Inflammatory macrophage treated with lipopolysaccharide for 4 hours (primary cell): ENCODE results near the gene SLC6A17.

ENCODE experiments used
- DNase-seq: peaks from one replicate; pipeline ENCODE4 v3.0.0-alpha.2; 2020

Gene SLC6A17

GRCh38 chr1:110136911-110137310 lies 13.4 kb upstream of the SLC6A17 start:
- DNase-seq: no peak

- no peak for DNase-seq
Observed at GRCh38 chr1:110138956-110139355, 11.3 kb upstream of the SLC6A17 start.

GRCh38 chr1:110144366-110144765 lies 5.9 kb upstream of the SLC6A17 start:
- DNase-seq: no peak

GRCh38 chr1:110148961-110149360 lies 1.3 kb upstream of the SLC6A17 start:
- no peak for DNase-seq

- DNase-seq: no peak
Observed at GRCh38 chr1:110151175-110151669, 928 bp downstream of the SLC6A17 start.

- no peak for DNase-seq
Observed at GRCh38 chr1:110152133-110152785, 2.0 kb downstream of the SLC6A17 start.

GRCh38 chr1:110153407-110153950 lies 3.2 kb downstream of the SLC6A17 start:
- no peak for DNase-seq

GRCh38 chr1:110155878-110156522 lies 5.7 kb downstream of the SLC6A17 start:
- DNase-seq: peak; percentile 35

- DNase-seq: no peak
Observed at GRCh38 chr1:110158261-110158660, 8.0 kb downstream of the SLC6A17 start.

- DNase-seq: peak; percentile 3
Observed at GRCh38 chr1:110159168-110159567, 8.9 kb downstream of the SLC6A17 start.

- peak; percentile 41 for DNase-seq
Observed at GRCh38 chr1:110160538-110161100, 10.3 kb downstream of the SLC6A17 start.

- no peak for DNase-seq
Observed at GRCh38 chr1:110161165-110161564, 10.9 kb downstream of the SLC6A17 start.

- DNase-seq: no peak
Observed at GRCh38 chr1:110161849-110162248, 11.6 kb downstream of the SLC6A17 start.

GRCh38 chr1:110163591-110163990 lies 13.3 kb downstream of the SLC6A17 start:
- DNase-seq: no peak

- no peak for DNase-seq
Observed at GRCh38 chr1:110164725-110165350, 14.5 kb downstream of the SLC6A17 start.

- no peak for DNase-seq
Observed at GRCh38 chr1:110165761-110166231, 15.5 kb downstream of the SLC6A17 start.

- no peak for DNase-seq
Observed at GRCh38 chr1:110166861-110167260, 16.6 kb downstream of the SLC6A17 start.

- DNase-seq: no peak
Observed at GRCh38 chr1:110170766-110171733, 20.8 kb downstream of the SLC6A17 start.

GRCh38 chr1:110172001-110172400 lies 21.7 kb downstream of the SLC6A17 start:
- DNase-seq: no peak

GRCh38 chr1:110173466-110174105 lies 23.3 kb downstream of the SLC6A17 start:
- no peak for DNase-seq

- no peak for DNase-seq
Observed at GRCh38 chr1:110174961-110175360, 24.7 kb downstream of the SLC6A17 start.
